Esophagus squamous epithelium (tissue), 4 donors: ENCODE data around the gene EXOC6.

Experiments used
- POLR2A ChIP-seq, 4 donors: fragments of 450-650 bp; IDR thresholded peaks; one replicate each; pipeline ENCODE4 v1.6.1; 2017; ENCODE audit warnings: antibody characterized with exemption in 4 of 4, mild to moderate bottlenecking in 4 of 4, moderate library complexity in 3 of 4
- TF ChIP-seq, protein P1 (sequence below), 6 experiments: fragments of 450-650 bp in 4 of 6; fragments of 200-600 bp in 2 of 6; sonication (generic) in 2 of 6; IDR thresholded peaks; one replicate each; pipeline ENCODE4 v1.5.1; 2016 to 2019; ENCODE audit warnings: antibody characterized with exemption in 6 of 6, mild to moderate bottlenecking in 4 of 6, moderate library complexity in 4 of 6

DNA sequence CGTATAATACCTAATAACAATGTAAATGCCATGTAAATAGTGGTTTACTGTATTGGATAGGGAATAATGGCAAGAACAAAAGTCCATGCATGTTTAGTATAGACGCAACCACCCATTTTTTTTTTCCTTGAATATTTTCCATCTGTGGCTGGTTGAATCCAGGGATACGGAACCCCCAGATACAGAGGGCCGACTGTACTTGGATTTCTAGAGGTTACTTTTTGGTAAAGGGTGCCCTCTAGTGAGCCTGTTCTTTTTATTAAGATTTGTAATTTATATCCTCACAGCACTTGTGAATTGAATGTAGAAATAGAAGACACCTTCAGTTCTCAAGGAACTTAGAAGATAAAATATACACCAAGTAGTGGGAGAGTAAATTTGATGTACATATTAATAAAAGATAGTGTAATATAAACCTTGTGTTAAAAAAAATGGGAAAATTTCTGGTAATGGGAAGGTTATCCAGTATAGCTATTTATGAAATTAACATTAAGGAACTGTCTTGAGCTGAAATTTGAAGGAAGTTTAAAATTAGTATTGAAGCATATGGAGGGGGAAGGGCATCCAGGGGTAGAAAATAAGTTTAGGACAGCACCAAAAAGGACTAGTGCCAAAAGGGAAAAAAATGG lies 32.0 kb downstream of the EXOC6 start:
- no peak for TF ChIP-seq POLR2A (IDR thresholded peaks at IDR 0.05)
- TF ChIP-seq, protein P1, sequence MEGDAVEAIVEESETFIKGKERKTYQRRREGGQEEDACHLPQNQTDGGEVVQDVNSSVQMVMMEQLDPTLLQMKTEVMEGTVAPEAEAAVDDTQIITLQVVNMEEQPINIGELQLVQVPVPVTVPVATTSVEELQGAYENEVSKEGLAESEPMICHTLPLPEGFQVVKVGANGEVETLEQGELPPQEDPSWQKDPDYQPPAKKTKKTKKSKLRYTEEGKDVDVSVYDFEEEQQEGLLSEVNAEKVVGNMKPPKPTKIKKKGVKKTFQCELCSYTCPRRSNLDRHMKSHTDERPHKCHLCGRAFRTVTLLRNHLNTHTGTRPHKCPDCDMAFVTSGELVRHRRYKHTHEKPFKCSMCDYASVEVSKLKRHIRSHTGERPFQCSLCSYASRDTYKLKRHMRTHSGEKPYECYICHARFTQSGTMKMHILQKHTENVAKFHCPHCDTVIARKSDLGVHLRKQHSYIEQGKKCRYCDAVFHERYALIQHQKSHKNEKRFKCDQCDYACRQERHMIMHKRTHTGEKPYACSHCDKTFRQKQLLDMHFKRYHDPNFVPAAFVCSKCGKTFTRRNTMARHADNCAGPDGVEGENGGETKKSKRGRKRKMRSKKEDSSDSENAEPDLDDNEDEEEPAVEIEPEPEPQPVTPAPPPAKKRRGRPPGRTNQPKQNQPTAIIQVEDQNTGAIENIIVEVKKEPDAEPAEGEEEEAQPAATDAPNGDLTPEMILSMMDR (IDR thresholded peaks at IDR 0.05) = peak; percentile 24 to 49 (median 44)
